Measurements from ENCODE around the gene SH2D3A.
"Not testable (repeated sequence)": the region's sequence is repeated elsewhere in the genome, so short reads cannot be mapped to it uniquely, and the experiment has no call there.

The SH2D3A gene

GRCh38 chr19:6767081-6767356 is 216 bp downstream of the SH2D3A start:
- Mint-ChIP-seq H3K36me3 (ENCODE audit: low read depth) (no peaks in the 10 kb centered on the region), H3K27ac (no peak overlapping the region), H3K4me3 (peak overlapping the region; percentile 72), H3K9me3 (peaks cover 4% of the 10 kb centered on the region), H3K4me1 (peaks cover 16% of the 10 kb centered on the region), H3K27me3 (ENCODE audit: low read depth, poor library complexity) (peaks cover 51% of the 10 kb centered on the region)
- DNase-seq, result no peak
- no peak for TF ChIP-seq CTCF (IDR thresholded peaks at IDR 0.05)

- peak overlapping the region; percentile 72 for H3K4me3 Mint-ChIP-seq
- H3K9me3 Mint-ChIP-seq, result no peaks in the 10 kb centered on the region
- TF ChIP-seq CTCF (IDR thresholded peaks at IDR 0.05), result no peak
- no peak for DNase-seq
- H3K27ac Mint-ChIP-seq, result no peak overlapping the region
- peaks cover 16% of the 10 kb centered on the region for H3K4me1 Mint-ChIP-seq
- H3K36me3 Mint-ChIP-seq (ENCODE audit: low read depth), result no peaks in the 10 kb centered on the region
- peaks cover 50% of the 10 kb centered on the region for H3K27me3 Mint-ChIP-seq (ENCODE audit: low read depth, poor library complexity)
Measured at GRCh38 chr19:6766357-6767080, 716 bp downstream of the SH2D3A start.

- Mint-ChIP-seq H3K4me3 (peak overlapping the region; percentile 72), H3K27me3 (ENCODE audit: low read depth, poor library complexity) (peaks cover 50% of the 10 kb centered on the region), H3K9me3 (no peaks in the 10 kb centered on the region), H3K27ac (no peak overlapping the region), H3K36me3 (ENCODE audit: low read depth) (no peaks in the 10 kb centered on the region), H3K4me1 (peaks cover 16% of the 10 kb centered on the region)
- TF ChIP-seq CTCF (IDR thresholded peaks at IDR 0.05), result no peak
- no peak for DNase-seq
Measured at GRCh38 chr19:6765738-6766356, 1.4 kb downstream of the SH2D3A start.

GRCh38 chr19:6762253-6762797 is 4.9 kb downstream of the SH2D3A start:
- DNase-seq; H3K9me3 Mint-ChIP-seq; H3K27ac Mint-ChIP-seq; H3K4me3 Mint-ChIP-seq; H3K36me3 Mint-ChIP-seq (ENCODE audit: low read depth): not testable (repeated sequence)
- Mint-ChIP-seq H3K27me3 (ENCODE audit: low read depth, poor library complexity) (peaks cover 29% of the 10 kb centered on the region), H3K4me1 (peaks cover 12% of the 10 kb centered on the region)

- H3K27ac Mint-ChIP-seq, result no peak overlapping the region
- H3K27me3 Mint-ChIP-seq (ENCODE audit: low read depth, poor library complexity), result peaks cover 18% of the 10 kb centered on the region
- H3K9me3 Mint-ChIP-seq, result no peaks in the 10 kb centered on the region
- peaks cover 2% of the 10 kb centered on the region for H3K4me1 Mint-ChIP-seq
- H3K36me3 Mint-ChIP-seq (ENCODE audit: low read depth), result no peaks in the 10 kb centered on the region
- no peak overlapping the region for H3K4me3 Mint-ChIP-seq
- TF ChIP-seq CTCF (IDR thresholded peaks at IDR 0.05), result no peak
- no peak for DNase-seq
Measured at GRCh38 chr19:6761053-6761676, 6.1 kb downstream of the SH2D3A start.

GRCh38 chr19:6760606-6761005 is 6.6 kb downstream of the SH2D3A start:
- H3K27me3 Mint-ChIP-seq (ENCODE audit: low read depth, poor library complexity), result peaks cover 13% of the 10 kb centered on the region
- H3K27ac Mint-ChIP-seq, result no peak overlapping the region
- H3K4me3 Mint-ChIP-seq, result no peak overlapping the region
- DNase-seq, result no peak
- no peaks in the 10 kb centered on the region for H3K4me1 Mint-ChIP-seq
- TF ChIP-seq CTCF (IDR thresholded peaks at IDR 0.05), result no peak
- no peaks in the 10 kb centered on the region for H3K36me3 Mint-ChIP-seq (ENCODE audit: low read depth)
- no peaks in the 10 kb centered on the region for H3K9me3 Mint-ChIP-seq

Measured in nephron progenitor cell (in vitro differentiated cells).